ENCODE data around the gene CDR2. TPM values are rescaled to one million over a fixed set of nuclear protein-coding genes. Genes with fewer than 3 reads are reported as not detected.
A peak's percentile ranks its signal among the peaks of the same experiment; 100 is the strongest.

The CDR2 gene
- total and polyA plus RNA-seq, 2 of the 13 experiments (the other 11 are each of a cell fraction or from before 2014, with no cell fraction given), result 59.0 to 78.9 TPM

- TF ChIP-seq AKAP8 (CRISPR knock-in tag; IDR thresholded peaks at IDR 0.05), result peak; percentile 13; the same call in 1 of the 2 replicates
- no peak for TF ChIP-seq PAF1 (CRISPR knock-in tag; IDR thresholded peaks at IDR 0.05)
- peak; percentile 83 for TF ChIP-seq ZNF547 (CRISPR knock-in tag; IDR thresholded peaks at IDR 0.05)
- peak; percentile 52; the same call in 1 of the 2 replicates for TF ChIP-seq ZBTB4 (CRISPR knock-in tag; IDR thresholded peaks at IDR 0.05; ENCODE audit: borderline replicate concordance)
- no peak for TF ChIP-seq SMC3 (IDR thresholded peaks at IDR 0.05; ENCODE audit: low read length)
- peak; percentile 89; the same call in 1 of the 2 replicates for TF ChIP-seq DMAP1 (CRISPR knock-in tag; IDR thresholded peaks at IDR 0.05)
- no peak for TF ChIP-seq ZBTB46 (CRISPR knock-in tag; IDR thresholded peaks at IDR 0.05; ENCODE audit: borderline replicate concordance)
- no peak for TF ChIP-seq ZNF644 (CRISPR knock-in tag; IDR thresholded peaks at IDR 0.05; ENCODE audit: low read depth)
- no peak for TF ChIP-seq ETV6 (CRISPR knock-in tag; conservative IDR thresholded peaks at IDR 0.05)
- peak; percentile 97 for TF ChIP-seq YEATS4 (CRISPR knock-in tag; IDR thresholded peaks at IDR 0.05; ENCODE audit: borderline replicate concordance)
- TF ChIP-seq ZNF24 (IDR thresholded peaks at IDR 0.05), result no peak
- peak; percentile 23; the same call in 1 of the 2 replicates for TF ChIP-seq RXRA (CRISPR knock-in tag; IDR thresholded peaks at IDR 0.05)
- no peak for TF ChIP-seq ATF5 (CRISPR knock-in tag; IDR thresholded peaks at IDR 0.05; ENCODE audit: low read depth)
- peak; percentile 94; the same call in 1 of the 2 replicates for TF ChIP-seq ZSCAN20 (CRISPR knock-in tag; IDR thresholded peaks at IDR 0.05; ENCODE audit: borderline replicate concordance)
- TF ChIP-seq CHD4 (IDR thresholded peaks at IDR 0.05; ENCODE audit: borderline replicate concordance, low read length), result no peak
- no peak for TF ChIP-seq NFIB (CRISPR knock-in tag; IDR thresholded peaks at IDR 0.05; ENCODE audit: borderline replicate concordance)
- TF ChIP-seq KMT2B (CRISPR knock-in tag; IDR thresholded peaks at IDR 0.05), result peak; percentile 90
- peak; percentile 93 for TF ChIP-seq MAF1 (CRISPR knock-in tag; IDR thresholded peaks at IDR 0.05; ENCODE audit: borderline replicate concordance)
- peak; percentile 91 for TF ChIP-seq PHF21A (CRISPR knock-in tag; IDR thresholded peaks at IDR 0.05)
Observed at GRCh38 chr16:22374311-22375116, at the start of gene CDR2 (continued).

Data from HepG2 (cell line).